Measurements from ENCODE around the gene ELN. TPM values are rescaled to one million over a fixed set of nuclear protein-coding genes. Genes with fewer than 3 reads are reported as not detected.

ELN gene
- total and polyA plus RNA-seq, 2 of the 8 experiments (the other 6 are each of a cell fraction or from before 2014, with no cell fraction given), result 5.1 to 5.6 TPM

DNA sequence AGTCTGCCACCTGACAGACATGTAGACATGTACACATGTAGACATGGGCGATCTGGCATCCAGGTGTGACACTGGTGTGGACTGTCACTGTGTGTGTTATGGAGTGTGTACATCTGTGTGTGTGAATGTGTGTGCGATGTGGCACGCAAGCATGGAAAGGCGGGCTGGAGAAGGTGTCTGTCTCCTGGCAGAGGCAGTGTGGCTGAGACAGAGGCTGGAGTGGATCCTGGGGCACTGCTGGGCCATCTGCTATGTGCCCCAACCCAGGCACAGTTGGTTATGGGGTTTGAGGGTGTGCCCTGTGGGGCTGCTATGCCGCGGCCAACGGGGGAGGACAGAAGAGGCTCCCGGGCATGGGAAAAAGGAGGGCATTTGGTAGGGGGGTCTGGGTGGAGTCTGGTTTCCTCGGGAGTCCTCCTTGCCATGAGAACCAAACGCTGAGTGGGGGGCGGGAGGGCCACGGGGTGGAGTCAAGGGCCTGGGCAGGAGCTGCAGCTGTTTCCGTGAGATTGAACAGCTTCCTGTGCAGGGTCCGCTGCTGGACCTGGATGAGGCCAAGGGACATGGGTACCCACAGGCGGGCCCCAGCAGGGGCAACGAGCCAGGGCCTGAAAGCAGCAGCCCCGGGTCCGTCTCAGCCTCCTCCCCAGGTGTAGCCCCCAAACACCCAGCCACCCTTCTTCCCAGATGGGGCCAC, 1.3 kb downstream of the ELN start (continued):
- no peak for TF ChIP-seq JUND (IDR thresholded peaks at IDR 0.05; ENCODE audit: low read length)
